Transverse colon (tissue), 4 donors: ENCODE measurements around the gene INTS2.

Experiments
- CTCF ChIP-seq, 5 experiments: fragments of 200-600 bp in 3 of 5; fragments of 450-650 bp in 2 of 5; sonication (generic) in 3 of 5; IDR thresholded peaks; 1 replicate in 2 of 5; 2 replicates in 3 of 5; pipeline ENCODE4 v1.5.1; 2016 to 2017; ENCODE audit warnings: antibody characterized with exemption in 5 of 5, inconsistent platforms in 3 of 5, mild to moderate bottlenecking in 2 of 5, moderate library complexity in 1 of 5
- POLR2AphosphoS5 ChIP-seq, 3 donors: sonication (generic); formaldehyde crosslinking; IDR thresholded peaks; one replicate each; pipeline ENCODE4 v1.6.1; 2016; ENCODE audit warnings: antibody characterized with exemption in 3 of 3

- no peak for TF ChIP-seq CTCF (IDR thresholded peaks at IDR 0.05)
- no peak for TF ChIP-seq POLR2AphosphoS5 (IDR thresholded peaks at IDR 0.05)
Measured at GRCh38 chr17:61904094-61904710, 23.6 kb downstream of the INTS2 start.
